Stimulated activated CD8-positive, alpha-beta memory T cell treated with anti-CD3 and anti-CD28 coated beads, Interleukin-4, amount 100 ng/mL, for 1 hour (primary cell): ENCODE data around the gene RERE.

Experiments
- DNase-seq, 2 donors: peaks; one replicate each; pipeline ENCODE4 v3.0.0-alpha.2; 2020; ENCODE audit warnings: low read depth in 2 of 2, low spot score in 1 of 2

The RERE gene

DNA sequence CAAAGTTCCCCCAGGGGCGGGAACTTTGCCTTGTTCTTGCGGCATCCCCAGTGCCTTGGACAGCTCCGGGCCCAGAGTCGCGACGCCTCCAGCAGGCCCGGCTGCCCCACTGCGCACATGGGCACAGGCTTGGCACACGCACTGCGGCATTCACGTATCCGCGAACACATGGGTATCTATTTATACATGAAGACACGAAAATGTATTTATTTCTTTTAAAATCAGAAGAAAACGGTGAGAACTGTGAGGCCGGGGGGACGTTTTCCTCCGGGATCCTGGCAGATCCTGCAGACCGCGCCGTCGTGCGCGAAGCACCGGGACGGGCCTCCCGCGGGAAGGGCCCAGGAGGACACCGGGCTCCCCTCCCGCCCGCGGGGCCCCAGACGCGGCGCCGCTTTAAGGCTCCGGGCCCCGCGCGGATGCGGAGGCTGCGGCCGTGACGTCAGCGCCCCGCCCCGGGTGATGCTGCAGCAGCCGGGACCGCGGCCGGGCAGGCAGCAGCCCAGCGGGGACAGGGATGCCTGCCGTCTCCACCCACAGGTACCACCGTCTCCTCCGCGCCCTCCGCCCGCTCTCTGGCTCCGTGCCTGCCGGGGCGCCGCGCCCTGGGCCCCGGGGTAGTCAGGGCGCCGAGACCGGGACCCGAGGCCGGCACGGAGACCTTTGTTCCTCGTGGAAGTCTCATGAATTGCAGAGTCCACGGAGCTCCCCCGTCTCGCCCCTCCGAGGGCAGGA is 499.6 kb downstream of the RERE start, which contains the start of gene SLC45A1:
TSS of gene SLC45A1 (plus strand) at position 468 of the 735 bp plus-strand sequence. CDS start 6,216 bp downstream, outside the sequence.
- DNase-seq: peak; percentile 52 to 55

DNA sequence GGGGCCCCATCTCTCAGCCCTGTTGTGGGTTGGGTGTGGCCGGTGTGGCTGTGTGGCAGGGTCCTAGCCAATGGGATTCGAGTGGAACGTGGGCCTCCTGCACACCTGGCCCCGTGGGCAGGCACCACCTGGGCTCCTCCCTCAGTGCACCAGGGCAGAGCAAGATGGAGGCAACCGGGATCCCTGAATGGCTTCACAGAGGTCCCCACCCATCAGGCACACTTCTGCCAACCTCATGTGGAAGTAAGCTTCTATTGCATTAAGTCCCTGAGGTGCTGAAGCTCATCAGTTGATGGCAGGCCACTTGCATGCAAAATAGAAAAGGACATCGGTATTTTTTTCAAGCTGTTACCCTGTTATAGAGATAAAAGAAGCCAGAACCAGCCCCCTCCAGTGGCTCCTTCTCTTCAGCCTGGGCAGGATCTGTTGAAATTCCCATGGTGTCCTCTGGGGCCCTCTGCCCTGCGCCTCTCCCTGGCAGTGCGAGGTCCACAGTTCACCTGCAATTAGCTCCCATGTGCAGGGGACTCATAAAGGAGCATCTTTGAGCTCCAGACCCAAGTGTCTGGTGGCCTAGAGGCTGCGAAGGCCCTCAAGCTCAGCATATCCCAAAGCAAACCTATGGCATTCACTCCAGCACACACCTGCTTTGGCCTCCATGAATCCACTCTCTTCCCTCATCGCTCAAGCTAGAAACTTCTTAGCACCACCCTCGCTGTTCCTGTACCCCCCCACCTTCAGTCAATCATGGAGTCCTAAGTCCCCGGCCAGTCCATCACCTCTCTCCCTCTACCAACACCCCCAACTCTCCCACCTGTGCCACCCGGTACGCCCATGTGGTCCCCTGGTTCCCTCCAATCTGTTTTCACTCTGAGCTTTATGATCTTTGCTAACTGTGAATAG is 501.6 kb downstream of the RERE start:
- no peak for DNase-seq

DNA sequence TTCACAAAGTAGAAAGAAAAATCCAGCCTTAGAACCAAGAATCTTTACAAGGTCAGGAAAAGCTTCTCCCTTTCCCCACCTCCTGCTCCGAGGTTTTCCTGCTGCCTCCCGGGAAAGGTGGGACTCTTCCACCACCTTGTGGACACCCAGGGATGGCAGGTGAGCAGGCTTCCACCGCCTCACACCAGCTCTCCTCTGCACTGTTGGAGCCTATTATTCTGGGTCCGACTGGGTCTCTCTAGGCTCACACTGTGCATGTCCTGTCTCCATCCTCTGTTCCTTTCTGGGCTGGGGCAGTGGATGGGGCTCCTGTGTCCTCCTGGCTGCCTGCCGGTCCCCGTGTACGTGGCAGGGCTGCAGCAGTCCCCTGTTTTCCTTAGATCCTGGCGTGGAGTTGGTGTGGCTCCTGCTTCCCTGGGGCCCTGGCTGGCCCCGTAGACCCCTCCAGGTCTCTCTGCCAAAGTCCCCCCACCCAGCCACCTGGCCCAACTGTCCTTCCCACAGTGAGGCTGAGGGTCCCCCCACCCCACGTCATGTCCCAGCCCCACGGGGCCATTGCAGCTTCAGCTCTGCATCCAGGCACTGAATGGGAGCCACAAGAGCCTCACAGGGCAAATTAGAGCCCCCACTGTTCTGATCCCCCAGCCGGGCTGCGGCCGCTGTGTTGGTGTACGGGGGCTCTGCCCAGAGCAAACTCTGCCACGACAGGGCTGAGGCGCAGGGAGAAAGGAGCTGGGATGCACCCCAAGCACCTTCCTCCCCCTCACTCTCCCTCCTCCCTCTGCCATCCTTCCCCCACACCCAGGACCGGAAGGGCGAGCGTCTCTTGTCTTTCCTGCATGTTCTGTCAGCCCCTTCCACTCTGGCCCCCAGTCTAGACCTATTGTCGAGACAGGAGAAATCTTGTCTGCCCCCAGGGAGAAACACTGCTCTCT is 502.8 kb downstream of the RERE start:
- peak in 1 of 2 donors; percentile 20 for DNase-seq

DNA sequence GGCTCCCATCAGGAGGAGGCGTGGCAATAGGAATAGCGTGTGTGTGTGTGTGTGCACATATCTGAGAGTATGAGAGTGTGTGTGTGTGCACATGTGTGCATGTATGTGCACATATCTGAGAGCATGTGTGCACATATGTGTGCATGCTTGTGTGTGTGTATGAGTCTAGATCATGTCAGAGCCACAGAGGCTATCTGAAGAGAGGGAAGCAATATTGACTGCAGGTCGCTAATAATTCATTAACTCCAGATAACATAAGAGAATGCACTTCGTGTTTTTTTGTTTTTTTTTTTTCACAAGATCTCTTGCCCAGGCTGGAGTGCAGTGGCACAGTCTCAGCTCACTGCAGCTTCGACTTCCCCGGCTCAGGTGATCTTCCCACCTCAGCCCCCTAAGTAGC is 504.2 kb downstream of the RERE start:
- DNase-seq: no peak

DNA sequence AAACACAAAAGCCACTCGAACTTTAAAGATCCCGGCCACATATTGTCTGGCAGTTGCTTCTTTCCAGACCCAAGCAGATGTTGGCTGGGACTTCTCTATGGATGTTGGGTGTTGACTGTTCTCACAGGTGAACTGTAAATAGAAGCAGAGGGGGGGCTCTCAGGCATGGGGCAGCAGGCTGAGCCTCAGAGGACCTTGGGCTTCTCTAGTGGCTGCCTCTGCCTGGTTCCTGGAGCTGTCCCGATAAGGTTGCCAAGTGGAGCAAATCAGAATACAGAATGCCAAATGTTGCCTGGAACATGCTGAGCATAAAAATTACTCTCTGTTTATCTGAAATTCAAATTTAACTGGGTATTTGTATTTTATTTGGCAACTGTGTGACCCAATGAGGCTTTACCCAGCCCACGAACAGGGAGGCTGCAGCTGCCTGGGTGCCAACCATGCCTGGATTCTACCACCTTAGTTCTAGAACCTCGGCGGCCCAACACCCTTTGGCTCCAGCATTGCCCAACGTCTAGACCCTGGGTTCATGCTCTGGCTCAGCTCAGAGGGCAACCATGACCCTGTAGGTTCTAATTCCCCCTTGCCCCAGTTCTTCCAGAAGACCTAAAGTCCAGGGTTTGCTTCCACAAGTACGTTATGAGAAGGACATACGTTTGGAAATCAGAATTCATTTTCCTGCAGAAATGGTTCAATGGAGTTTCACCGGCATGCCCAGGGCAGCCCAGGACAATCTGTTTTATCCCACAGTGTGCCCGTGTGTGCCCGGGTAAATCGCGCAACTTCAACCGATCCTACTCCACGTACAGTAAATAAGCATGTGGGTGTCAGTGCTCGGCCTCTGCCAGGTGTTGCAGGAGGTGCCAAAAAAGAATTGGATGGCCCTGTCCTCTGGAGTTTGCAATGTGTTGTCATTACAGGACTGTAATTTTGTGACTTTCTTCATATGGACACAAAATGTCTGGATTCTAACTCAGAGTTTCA is 504.9 kb downstream of the RERE start:
- no peak for DNase-seq

DNA sequence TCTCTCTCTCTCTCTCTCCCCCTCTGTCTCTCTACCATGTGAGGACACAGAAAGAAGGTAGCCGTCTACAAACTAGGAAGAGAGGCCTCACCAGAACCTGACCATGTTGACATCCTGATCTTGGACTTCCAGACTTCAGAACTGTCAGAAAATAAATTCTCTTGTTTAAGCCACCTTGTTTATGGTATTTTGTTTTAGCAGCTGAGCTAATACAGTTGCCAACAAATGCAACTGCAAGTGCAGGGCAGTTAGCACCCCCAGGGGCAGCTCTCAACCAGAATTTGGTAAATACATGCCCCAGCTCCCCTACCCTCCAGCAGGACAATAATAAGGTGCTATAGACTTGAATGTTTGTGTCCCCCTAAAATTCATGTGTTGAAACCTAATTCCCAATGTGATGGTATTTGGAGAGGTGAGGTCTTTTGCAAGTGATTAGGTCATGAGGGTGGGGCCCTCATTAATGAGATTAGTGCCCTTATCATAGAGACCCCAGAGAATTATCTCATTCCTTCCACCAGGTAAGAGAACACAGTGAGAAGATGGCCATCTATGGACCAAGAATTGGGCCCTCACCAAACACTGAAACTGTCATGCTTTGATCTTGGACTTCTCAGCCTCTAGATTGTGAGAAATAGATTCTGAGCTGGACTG is 506.2 kb downstream of the RERE start:
- DNase-seq: no peak

DNA sequence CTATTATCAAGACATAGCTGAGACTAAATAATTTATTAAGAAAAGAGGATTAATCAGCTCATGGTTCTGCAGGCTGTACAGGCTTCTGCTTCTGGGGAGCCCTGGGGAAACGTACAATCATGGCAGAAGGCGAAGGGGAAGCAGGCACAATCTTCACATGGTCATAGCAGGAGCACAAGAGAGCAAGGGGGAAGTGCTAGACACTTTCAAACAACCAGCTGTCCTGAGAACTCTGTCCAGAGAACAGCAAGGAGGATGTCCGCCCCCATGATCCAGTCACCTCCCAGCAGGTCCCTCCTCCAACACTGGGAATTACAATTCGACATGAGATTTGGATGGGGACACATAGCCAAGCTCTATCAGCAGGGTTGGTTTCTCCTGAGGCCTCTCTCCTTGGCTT is 509.8 kb downstream of the RERE start:
- no peak for DNase-seq

DNA sequence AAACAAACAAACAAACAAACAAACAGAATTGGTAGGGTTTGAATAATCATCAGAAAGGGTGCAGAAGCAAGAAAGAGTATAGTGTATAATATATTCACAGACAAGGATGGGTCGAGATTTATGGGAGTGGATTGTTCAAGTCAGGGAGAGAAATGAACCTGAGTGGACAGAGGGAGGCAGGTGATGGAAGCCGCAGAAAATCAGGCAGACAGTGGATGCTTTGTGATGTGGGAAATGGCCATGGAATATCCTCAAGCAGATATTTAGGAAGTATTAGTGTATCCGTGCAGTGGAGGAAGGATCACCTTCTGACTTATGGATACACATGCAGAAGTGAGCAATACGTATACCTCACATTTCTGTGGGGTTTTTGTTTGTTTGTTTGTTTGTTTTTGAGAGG is 513.6 kb downstream of the RERE start:
- DNase-seq: no peak

DNA sequence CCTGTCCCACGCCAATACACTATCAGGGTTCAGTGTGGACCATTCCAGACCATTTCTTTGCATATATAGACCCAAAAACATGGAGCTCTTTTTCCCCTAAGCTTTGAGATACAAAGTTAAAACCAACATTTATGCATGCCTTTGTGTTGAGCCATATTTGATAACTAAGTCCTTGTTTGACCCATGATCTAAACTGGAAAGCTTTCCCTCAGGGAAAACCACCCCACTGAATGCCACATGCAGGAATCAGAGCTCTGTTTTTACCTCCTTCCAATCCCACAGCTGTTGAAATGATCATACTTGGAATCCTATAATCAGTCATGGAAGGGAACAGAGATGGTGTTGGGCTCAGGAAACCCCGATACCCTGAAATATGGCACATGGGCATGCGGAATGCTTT is 514.3 kb downstream of the RERE start:
- DNase-seq: no peak
